Glomerular visceral epithelial cell (primary cell): ENCODE measurements around the gene RIPOR2.
"Not testable (repeated sequence)": the region's sequence is repeated elsewhere in the genome, so short reads cannot be mapped to it uniquely, and the experiment has no call there.

ENCODE experiments used
- DNase-seq: peaks from one replicate; pipeline ENCODE4 v3.0.0-alpha.2; 2016; ENCODE audit errors: extremely low spot score

Gene RIPOR2

DNA sequence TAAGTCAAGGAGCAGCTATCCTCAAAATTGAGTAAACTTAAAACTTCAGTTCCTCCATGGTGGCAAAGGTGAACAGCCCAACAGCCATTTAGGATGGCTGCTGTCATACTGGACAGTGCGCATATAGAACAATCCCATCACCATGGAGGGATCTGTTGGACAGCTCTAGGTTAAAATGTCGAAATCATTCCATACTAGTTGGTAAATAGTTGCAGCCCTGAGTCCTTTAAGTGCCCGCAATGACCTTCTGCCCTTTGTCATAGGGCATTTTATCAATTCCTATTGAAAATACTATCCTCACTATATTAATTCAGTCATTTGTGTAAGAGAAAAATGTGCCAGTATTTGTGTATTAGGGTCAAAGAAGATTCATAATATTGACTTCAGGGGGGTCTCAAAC, 128.2 kb downstream of the RIPOR2 start:
- DNase-seq, result no peak

DNA sequence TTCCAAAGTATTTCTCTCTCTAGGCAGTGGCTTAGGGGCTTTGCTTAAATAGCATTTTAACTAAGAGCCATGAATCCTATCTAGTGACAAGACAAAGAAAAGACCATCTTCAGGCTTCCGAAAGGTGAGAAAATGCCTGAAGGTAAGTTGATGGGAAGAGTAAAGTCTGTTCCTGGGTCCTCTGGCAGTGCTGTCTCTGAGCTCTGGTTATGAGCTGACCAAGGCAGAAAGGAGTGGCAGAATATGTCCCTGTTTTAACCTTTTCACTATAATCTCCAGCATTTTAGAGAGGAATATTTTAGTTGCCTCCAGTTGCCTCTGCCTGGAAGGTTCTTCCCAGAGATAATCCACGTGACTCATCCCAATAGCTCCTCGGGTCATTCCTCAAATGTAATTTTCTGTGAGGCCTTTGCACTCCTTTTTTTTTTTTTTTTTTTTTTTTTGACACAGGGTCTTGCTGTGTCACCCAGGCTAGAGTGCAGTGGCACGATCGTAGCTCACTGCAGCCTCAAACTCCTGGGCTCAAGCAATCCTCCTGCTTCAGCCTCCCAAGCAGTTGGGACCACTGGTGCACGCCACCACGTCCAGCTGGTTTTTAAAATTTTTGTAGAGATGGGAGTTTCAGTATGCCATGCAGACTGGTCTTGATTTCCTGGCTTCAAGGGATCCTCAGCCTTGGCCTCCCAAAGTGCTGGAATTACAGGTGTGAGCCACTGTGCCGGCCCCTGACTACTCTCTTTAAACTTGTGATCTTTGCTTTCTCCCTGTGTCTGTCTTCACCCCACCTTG, 133.3 kb downstream of the RIPOR2 start:
- no peak for DNase-seq

DNA sequence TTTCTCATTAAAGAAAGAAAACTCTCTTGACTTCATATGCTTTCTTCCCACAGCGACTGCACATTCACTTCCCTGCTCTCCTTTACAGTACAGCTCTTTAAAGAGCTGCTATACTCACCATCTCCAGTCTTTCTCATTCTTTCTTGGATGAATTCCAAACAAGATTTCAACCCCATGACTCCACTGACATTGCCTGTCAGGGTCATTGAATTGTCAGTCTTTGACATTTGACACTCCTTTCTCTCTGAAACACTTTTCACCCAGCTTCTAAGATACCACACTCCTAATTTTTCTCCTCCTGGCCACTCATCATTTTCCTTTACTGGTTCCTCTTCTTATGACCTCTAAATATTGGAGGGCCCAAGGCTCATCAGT, 136.2 kb downstream of the RIPOR2 start:
- no peak for DNase-seq

DNA sequence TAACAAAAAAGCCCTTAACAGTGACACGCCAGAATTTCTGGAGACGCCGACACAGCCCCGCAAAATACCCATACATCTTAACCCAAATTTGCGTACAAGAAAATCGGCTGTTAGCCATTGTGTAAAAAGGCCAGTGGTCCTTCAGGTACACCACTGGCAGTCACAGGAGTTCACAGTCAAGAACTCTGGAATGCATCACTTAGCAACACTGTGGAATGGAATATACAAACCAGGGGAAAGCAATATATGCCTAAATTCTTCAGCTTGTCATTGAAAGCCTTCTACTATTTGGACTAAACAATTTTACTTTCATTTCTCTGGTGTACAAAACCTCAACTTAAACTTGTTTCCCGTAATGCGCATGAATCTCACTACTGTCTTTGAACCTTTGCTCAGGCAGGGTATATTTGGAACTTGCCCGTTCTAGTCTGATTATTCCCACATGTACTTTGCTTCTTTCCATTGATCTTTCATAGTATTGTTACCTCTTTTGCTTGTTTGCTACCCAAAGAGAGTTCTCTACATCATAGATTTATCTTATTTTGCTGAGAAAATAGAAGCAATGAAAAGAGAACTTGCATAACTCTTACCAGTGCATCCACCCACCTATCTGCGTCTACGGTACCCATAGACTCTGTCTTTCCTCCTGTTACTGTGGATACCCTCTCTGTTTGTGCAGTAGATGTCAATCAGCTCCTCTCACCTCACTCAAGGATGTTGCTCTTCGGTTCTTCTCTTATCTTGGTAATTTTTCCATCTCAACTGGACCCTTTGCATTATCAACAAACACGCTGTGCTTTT, 136.8 kb downstream of the RIPOR2 start, which contains the start of gene ARMH2:
Gene ARMH2 (minus strand): TSS at position 178 of the 801 bp plus-strand sequence. CDS start 60 bp downstream, at position 118.
- no peak for DNase-seq

DNA sequence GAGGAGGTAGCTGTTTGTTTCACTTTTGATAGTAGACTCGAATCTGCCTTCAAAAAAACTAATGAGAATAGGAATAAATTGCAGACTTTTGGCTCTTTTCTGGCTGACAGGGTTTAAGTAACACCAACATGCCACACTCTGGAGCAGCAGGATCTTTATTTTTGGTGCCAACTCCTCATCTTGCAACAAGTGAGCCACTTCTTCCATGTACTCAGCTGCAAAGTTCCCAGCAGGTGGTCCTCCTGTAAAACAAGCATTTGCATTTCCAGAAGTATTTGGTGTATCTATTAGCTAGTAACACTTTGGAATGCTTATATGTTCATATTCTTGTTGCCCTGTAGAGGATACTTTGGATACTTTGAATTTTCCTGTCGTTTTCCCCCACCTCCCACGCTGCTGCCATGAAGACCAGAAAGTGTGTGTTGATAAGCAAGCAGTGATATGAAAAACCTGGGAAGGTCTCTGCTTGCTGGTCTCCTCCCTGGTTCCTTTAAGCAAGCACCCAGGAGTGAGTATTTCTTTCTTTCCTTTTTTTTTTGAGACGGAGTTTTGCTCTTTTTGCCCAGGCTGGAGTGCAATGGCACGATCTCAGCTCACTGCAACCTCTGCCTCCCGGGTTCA, 138.1 kb downstream of the RIPOR2 start:
- no peak for DNase-seq

DNA sequence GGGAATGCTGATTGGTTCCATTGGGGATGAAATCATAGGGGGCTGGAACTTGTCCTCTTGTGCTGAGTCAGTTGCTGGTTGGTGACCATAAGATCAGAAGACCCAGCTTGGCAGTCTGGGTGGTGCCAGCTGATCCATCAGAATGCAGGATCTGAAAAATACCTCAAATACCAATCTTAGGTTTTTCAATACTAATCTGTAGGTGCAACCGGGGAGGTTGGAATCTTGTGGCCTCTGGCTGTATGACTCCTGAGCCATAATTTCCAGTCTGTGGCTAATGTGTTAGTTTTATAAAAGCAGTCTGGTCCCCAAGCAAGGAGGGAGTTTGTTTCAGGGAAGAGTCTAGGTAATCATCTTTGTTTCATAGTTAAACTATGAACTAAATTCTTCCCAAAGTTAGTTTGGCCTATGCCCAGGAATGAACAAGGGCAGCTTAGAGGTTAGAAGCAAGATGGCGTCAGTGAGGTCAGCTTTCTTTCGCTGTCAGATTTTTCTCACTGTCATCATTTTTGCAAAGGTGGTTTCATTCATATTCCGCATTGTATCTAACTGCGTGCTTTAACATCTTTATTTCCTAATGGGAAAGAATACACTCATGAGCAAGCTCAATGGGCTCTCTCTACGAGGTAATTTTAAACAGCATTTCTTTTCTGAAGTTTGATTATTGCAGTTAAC, 139.0 kb downstream of the RIPOR2 start:
- DNase-seq, result peak; percentile 13

DNA sequence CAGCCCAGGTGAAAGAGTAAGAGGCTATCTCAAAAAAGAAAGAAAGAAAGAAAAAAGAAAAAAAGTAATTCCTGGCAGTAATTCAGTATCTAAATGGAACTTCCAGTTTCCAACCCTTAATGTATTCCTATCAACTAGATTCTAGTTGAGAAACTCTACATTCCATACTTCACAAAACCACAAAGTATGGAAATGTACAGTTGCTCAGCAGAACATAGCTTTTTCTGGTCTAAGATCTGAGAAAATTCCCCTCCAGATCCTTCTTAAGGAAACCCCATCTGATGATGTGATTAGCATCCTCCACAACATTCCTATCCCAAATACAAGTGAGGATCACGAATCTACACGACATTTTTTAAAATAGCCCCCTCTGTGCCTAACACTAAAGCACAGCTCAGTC, 140.7 kb downstream of the RIPOR2 start:
- no peak for DNase-seq

DNA sequence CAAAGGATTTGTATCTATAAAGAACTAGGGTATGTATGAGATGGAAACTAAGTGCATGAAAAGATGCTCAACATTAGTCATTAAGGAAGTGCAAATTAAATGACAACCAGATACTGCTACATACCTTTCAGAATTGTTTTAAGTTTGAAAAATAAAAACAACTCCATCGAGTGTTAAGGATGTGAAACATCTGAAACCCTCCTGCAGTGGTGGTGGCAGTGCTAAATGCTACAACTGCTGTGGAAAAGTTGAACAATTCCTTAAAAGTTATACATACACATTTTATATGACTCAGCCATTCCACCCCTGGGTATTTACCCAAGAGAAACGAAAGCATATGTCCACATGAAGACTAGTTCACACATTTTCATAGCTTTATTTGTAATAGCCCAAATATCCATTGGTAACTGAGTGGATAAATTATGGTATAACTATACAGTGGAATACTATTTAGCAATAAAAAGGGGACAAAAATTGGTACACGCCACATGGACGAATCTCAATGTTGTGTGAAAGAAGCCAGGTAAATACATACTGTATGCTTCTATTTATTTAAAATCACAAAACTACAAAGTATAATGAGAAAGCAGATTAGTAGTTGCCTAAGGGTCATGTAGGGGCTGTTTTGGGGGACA, 147.6 kb downstream of the RIPOR2 start:
- DNase-seq, result no peak

DNA sequence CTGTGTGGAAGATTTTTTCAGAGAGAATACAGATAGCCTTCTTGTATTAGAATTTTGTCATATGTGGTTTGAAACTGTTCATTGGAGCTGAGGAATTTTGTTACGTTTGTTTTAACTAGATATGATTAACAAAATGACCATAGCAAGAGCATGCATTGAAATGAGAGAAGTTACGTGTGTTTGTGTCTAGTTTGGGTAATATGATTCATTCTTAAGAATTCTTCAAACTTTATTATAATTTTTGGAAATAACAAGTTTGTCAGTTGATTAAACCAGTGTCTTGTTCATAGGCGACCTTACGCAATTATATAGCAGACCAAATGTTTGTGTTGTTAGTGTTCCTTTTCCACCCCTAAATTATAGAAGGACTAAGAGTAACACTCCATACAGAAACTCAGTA, 155.6 kb downstream of the RIPOR2 start:
- peak; percentile 49 for DNase-seq

DNA sequence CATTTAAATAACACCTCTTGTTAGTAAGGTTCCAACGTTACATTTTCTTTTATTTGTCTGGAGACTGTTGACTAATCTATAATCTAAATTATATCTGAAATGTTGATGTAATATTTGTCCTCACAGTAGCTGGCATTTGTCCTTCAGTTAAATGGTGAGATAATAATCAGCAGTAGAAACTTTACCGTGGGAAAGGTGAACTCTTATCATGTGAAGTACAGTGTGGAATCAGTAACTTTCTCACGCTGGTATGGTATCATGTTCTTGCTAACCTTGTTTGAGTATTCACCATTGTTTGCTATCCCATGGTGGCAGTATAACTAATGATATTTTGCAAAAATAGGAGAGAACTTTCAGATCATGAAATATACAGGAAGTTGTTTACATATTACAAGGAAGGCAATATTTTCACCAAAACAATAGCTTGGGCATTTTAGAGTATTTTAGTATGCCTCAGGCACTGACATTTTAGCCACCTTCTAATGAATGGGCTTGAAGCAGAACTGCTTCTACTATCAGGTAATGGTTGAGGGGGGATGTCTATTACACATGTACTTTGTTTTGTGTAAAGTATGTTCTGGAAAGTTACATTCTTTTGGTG, 156.2 kb downstream of the RIPOR2 start:
- DNase-seq, result no peak

DNA sequence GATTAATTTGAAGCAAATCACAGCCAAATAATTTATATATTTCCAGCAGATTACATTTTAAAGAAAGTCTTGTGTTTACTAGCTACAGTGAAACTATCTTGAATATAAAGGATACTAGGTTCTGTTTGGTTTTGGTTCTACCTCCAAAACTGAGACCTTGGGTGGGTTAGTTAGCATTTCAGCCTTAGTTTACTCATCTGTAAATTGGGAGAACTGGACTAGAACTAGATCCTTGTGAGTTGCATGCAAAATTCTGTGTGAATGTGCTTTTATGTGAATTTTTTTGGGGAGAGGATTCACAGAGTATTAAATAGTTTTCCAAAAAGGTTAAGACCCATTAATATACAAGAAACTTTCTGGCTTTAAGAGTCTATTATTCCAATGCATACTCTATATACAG, 156.9 kb downstream of the RIPOR2 start:
- no peak for DNase-seq

DNA sequence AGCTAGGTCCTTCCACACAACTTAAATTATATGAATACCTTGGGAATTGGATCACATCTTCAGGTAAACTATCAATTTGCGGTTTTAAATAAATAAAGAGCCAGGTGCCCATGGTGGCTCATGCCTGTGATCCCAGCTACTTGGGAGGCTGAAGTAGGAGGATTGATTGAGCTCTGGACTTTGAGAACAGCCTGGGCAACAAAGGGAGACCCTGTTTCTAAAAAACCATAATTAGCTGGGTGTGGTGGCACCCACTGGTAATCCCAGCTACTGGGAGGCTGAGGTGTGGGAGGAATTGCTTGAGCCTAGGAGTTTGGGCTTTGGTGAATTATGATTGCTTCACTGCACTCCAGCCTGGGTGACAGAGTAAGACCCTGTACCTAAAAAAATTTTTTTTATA, 157.6 kb downstream of the RIPOR2 start:
- DNase-seq, result no peak

DNA sequence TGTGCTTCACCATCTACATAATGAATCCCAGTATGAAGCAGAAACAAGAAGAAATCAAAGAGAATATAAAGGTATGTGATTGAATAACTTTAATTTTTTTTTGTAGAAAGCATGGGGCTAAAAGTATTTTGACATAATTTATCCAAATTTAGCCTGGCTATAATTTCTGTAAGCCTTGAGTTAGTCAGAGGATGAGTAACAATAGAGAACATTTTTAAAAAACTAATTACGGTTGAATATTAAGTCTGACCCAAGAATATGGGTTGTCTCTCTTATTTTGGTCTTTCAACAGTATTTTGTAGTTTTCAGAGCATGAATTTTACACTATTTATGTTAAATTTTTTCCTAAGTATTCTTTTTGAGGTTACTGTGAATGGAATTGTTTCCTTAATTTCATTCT, 158.5 kb downstream of the RIPOR2 start:
- DNase-seq, result no peak

DNA sequence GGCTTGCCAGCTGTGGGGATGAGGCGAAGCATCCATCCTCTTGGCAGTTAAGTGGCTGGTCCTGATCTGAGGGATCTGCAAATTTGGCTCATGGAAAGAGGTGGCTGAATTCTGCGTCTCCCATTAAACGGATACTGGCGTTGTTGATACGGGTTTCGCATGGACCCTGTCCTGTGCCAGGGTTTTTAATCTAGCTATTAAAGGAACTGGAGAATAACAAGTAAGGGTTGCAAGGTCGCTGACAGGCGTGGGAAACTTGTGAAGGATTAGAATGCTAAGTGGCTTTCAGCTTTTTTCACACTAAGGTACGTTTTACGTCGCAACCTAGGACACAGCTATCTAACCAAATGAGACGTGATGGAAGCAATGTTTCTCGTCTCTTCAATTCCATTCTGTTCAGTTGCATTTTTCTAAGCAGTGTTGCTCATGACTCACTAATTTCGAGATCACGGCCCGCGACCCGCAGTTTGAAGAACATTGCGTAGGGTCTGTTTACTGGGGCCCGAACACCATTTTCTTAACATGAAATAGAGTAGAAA, 160.2 kb downstream of the RIPOR2 start:
- DNase-seq, result peak; percentile 41

DNA sequence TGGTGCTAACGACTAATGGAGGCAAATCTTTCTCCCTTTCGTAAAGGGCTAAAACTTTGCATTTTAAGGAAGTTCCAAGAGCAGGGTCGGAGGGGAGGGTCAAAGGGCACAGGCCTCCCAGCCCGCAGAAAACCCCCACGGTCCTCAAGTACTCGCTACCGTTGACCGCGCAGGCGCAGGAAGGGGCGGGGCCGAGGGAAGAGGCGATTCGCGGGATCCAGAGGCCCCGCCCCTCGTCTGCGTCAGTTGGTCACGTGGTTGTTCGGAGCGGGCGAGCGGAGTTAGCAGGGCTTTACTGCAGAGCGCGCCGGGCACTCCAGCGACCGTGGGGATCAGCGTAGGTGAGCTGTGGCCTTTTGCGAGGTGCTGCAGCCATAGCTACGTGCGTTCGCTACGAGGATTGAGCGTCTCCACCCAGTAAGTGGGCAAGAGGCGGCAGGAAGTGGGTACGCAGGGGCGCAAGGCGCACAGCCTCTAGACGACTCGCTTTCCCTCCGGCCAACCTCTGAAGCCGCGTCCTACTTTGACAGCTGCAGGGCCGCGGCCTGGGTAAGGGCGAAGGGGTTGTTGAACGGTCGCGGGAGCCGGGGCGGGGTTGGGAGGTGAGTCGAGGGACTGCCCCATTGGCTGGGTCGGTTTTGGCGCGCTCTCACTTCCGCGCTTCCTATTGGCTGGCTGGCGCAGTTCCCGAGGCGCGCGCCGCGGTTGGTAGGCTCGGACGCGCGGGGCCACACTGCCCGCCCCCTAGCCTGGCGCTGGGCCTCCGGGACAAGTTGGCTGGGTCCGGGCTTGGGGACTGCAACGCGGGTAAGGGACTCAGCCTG, 160.9 kb downstream of the RIPOR2 start, which contains the start of gene GMNN:
Gene GMNN (plus strand): TSS at position 242 of the 824 bp plus-strand sequence. CDS start 2,310 bp downstream, outside the sequence.
- peak; percentile 96 for DNase-seq

DNA sequence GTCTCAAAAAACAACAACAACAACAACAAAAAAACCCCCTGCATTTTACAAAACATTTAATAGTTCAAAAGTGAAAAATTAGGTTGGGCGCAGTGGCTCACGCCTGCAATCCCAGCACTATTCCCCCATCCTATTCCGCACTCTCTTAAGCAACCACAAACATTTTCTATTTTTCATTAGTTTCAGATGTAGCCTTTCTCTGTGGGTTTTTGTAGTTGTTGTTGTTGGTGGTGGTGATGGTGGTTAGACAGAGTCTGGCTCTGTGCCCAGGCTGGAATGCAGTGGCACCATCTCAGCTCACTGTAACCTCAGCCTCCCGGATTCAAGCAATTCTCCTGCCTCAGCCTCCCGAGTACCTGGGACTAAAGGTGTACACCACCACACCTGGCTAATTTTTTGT, 167.4 kb downstream of the RIPOR2 start:
- no peak for DNase-seq

DNA sequence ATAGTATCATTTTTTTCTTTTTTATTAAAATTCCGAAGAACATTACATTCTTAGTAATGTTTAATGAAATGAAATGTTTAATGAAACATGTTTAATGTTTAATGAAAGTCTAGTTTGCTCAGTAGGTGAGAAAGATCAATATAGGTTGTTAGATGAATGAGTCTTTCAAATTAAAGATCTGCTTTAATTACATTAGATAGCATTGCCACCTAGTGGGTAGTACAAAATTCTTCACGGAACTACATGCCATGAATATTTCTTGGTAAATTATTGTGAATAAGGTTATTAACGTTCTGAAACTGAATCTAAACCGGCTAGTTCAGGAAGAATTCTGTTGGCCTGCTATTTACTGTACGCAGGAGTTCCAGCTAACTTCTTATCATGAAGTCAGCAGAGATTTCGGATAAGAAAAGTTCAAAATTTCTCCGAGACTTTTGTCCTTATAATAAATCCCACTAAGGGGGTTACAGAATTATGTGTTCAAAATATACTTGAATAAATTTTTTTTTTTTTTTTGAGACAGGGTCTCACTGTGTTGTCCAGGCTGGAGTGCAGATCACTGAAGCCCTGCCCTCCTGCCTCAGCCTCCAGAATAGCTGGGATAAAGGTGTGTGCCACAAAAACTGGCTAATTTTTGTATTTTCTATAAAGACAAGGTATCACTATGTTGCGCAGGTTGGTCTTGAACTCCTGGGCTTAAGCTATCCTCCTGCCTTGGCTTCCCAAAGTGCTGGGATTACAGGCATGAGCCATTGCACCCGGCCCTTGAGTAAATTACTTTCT, 168.9 kb downstream of the RIPOR2 start:
- peak; percentile 27 for DNase-seq

DNA sequence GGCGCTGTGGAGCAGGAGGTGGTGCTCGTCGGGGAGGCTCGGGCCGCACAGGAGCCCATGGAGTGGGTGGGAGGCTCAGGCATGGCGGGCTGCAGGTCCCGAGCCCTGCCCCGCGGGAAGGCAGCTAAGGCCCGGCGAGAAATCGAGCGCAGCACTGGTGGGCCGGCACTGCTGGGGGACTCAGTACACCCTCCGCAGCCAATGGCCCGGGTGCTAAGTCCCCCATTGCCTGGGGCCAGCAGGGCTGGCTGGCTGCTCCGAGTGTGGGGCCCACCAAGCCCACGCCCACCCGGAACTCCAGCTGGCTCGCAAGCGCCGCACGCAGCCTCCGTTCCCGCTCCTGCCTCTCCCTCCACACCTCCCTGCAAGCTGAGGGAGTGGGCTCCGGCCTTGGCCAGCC, 169.8 kb downstream of the RIPOR2 start:
- not testable (repeated sequence) for DNase-seq
